ENCODE measurements around the gene MMP25.

DNA sequence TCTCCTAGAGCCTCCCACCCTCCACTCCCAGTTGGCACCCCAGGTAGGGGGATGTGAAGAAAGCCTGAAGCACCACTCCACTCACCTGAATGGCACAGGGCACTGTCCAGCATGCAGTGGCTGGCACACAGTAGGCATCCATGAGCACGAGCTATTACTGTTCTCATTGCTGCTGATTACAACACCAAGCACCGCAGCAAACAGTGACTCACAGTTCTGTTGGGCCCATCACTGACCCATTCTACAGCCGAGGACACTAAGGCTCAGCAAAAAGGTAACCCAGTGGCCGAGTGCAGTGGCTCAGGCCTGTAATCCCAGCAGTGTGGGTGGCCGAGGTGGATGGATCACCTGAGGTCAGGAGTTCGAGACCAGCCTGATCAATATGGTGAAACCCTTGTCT, 50.0 kb downstream of the MMP25 start:
- TF ChIP-seq, protein P1, sequence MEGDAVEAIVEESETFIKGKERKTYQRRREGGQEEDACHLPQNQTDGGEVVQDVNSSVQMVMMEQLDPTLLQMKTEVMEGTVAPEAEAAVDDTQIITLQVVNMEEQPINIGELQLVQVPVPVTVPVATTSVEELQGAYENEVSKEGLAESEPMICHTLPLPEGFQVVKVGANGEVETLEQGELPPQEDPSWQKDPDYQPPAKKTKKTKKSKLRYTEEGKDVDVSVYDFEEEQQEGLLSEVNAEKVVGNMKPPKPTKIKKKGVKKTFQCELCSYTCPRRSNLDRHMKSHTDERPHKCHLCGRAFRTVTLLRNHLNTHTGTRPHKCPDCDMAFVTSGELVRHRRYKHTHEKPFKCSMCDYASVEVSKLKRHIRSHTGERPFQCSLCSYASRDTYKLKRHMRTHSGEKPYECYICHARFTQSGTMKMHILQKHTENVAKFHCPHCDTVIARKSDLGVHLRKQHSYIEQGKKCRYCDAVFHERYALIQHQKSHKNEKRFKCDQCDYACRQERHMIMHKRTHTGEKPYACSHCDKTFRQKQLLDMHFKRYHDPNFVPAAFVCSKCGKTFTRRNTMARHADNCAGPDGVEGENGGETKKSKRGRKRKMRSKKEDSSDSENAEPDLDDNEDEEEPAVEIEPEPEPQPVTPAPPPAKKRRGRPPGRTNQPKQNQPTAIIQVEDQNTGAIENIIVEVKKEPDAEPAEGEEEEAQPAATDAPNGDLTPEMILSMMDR (IDR thresholded peaks at IDR 0.05): no peak
- TF ChIP-seq POLR2A (IDR thresholded peaks at IDR 0.05): no peak

Measured in lower leg skin (tissue), 3 donors.